GM10266 (cell line): ENCODE measurements around the gene C16orf90.
A peak's percentile ranks its signal among the peaks of the same experiment; 100 is the strongest.
"Not testable (repeated sequence)": the region's sequence is repeated elsewhere in the genome, so short reads cannot be mapped to it uniquely, and the experiment has no call there.

Source experiments
- DNase-seq: peaks from one replicate; pipeline ENCODE4 v3.0.0; 2012; ENCODE audit errors: extremely low spot score
- CTCF ChIP-seq: IDR thresholded peaks from 2 replicates; pipeline ENCODE4 v1.5.1; 2012; ENCODE audit warnings: mild to moderate bottlenecking, low read depth; ENCODE audit not compliant: control insufficient read depth, insufficient read depth; ENCODE audit errors: missing control alignments

The C16orf90 gene

GRCh38 chr16:3481696-3482658 lies 13.3 kb downstream of the C16orf90 start:
- DNase-seq = no peak
- no peak for TF ChIP-seq CTCF

GRCh38 chr16:3480901-3481695 lies 14.2 kb downstream of the C16orf90 start:
- TF ChIP-seq CTCF = no peak
- DNase-seq = no peak

GRCh38 chr16:3479654-3480216 lies 15.6 kb downstream of the C16orf90 start:
- TF ChIP-seq CTCF = no peak
- DNase-seq = peak; percentile 54

- no peak for TF ChIP-seq CTCF
- DNase-seq = no peak
Measured at GRCh38 chr16:3478242-3478925, 16.9 kb downstream of the C16orf90 start.

- no peak for TF ChIP-seq CTCF
- no peak for DNase-seq
Measured at GRCh38 chr16:3476409-3476808, 18.9 kb downstream of the C16orf90 start.

- no peak for DNase-seq
- no peak for TF ChIP-seq CTCF
Measured at GRCh38 chr16:3475604-3476375, 19.5 kb downstream of the C16orf90 start.

GRCh38 chr16:3474870-3475269 lies 20.4 kb downstream of the C16orf90 start:
- DNase-seq = not testable (repeated sequence)
